GM21360 (cell line): ENCODE measurements around the gene TCEA2.

Experiments
- ATAC-seq: cut with Tn5 transposase; IDR thresholded peaks from one replicate; pipeline ENCODE4 v1.9.1; 2021; ENCODE audit warnings: mild to moderate bottlenecking, moderate library complexity; ENCODE audit not compliant: unreplicated experiment

The TCEA2 gene

DNA sequence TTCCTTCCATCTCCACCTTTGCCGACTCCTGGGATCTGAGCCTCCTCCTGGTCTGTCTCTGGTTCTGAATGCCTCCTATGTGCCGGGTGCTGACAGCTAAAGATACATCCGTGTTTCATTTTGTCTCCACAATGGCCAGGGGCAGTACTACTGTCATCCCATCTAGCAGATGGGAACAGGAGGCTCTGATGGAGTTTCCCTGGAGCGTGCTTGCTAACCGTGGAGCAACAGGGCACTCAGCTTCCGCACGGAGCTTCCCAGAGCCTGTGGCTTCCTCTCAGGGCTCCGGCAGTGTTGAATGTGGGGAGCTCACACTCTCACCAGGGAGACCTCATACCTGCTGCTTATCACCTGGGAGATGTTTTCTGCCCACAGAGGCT lies 56.3 kb downstream of the TCEA2 start:
- ATAC-seq, result no peak

DNA sequence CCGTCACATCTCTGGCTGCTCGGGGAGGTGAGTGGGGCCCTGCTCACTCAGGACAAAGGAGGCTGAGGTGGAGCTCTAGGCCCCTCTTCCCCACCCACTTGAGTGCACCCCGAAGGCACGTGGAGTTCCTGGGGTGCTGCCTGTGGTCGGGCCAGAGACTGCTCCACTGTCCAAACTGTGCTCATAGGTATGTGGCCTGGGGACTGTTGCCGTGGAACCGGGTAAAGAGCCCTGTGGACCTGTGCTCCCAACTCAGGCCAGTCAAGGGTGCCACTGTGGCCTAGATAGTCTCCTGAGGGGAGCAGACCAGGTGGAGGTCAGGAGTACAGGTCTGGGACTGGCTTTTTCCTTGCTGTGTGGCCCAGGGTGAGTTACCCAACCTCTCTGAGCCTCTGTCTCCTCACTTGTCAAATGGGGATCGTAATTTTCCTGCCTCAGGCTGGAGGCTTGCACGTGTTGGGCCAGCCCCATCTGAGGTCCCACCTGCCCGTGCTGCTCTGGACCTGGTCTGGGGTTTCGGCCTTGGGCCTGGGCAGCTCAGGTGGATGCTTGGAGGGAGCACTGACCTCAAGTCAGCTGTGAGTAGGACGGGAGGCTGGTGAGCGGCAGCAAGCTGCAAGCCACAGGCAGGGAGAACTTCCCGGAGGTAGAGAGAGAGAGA lies 56.8 kb downstream of the TCEA2 start:
- ATAC-seq, result no peak

DNA sequence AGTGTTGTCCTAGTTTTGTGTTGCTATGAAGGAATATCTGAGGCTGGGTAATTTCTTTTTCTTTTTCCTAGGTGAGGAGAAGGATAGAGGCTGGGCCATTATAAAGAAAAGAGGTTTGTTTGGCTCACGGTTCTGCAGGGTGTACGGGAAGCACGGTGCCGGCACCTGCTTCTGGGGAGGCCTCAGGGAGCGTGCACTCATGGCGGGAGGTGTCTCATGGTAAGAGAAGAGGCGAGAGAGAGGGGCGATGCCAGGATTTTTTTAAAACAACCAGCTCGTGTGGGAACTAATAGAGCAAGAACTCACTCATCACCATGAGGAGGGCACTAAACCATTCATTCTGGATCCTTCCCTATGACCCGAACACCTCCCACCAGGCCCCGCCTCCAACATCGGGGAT lies 58.6 kb downstream of the TCEA2 start:
- no peak for ATAC-seq
